Natural killer cell (primary cell): ENCODE data around the gene MAGEA3. TPM values are rescaled to one million over a fixed set of nuclear protein-coding genes. Genes with fewer than 3 reads are reported as not detected.
"Not testable (repeated sequence)": the region's sequence is repeated elsewhere in the genome, so short reads cannot be mapped to it uniquely, and the experiment has no call there.

Source experiments
- ATAC-seq, 3 donors: fragments of 150-1000 bp in 2 of 3; fragments of 200-7000 bp in 1 of 3; cut with Tn5 transposase; 1 replicate in 1 of 3; 2 replicates in 2 of 3; pipeline ENCODE4 v1.10.0; 2021; ENCODE audit warnings: mild to moderate bottlenecking in 2 of 3, moderate library complexity in 2 of 3
- DNase-seq, 2 donors: peaks; one replicate each; pipeline versions ENCODE4 v3.0.0 to v3.0.0-alpha.2; 2013 to 2021; ENCODE audit warnings: mixed read lengths in 1 of 2
- H3K27ac ChIP-seq: one replicate; pipeline ENCODE4 v1.5.1; 2013; ENCODE audit warnings: mild to moderate bottlenecking, low read length
- H3K27me3 ChIP-seq: one replicate; pipeline ENCODE4 v1.6.1; 2013; ENCODE audit warnings: low read length; ENCODE audit not compliant: control insufficient read depth, insufficient read depth
- H3K36me3 ChIP-seq: one replicate; pipeline ENCODE4 v1.6.1; 2013; ENCODE audit warnings: low read length; ENCODE audit not compliant: control insufficient read depth, insufficient read depth
- H3K4me1 ChIP-seq: one replicate; pipeline ENCODE4 v1.6.1; 2013; ENCODE audit warnings: low read length; ENCODE audit not compliant: control insufficient read depth, insufficient read depth
- H3K4me3 ChIP-seq: one replicate; pipeline ENCODE4 v1.5.1; 2013; ENCODE audit warnings: low read length
- H3K9me3 ChIP-seq: one replicate; pipeline ENCODE4 v1.6.1; 2013; ENCODE audit warnings: low read length; ENCODE audit not compliant: control insufficient read depth, insufficient read depth
- H3K27ac Mint-ChIP-seq, 2 donors: one replicate each; pipeline ENCODE4 v1.8.0; 2022; ENCODE audit warnings: mild to moderate bottlenecking in 2 of 2, mixed read lengths in 2 of 2, moderate library complexity in 1 of 2
- H3K27me3 Mint-ChIP-seq, 2 donors: one replicate each; pipeline ENCODE4 v1.8.0; 2022; ENCODE audit warnings: low read depth in 2 of 2, mixed read lengths in 2 of 2
- H3K36me3 Mint-ChIP-seq: one replicate; pipeline ENCODE4 v1.8.0; 2022; ENCODE audit warnings: mixed read lengths
- H3K4me1 Mint-ChIP-seq, 2 donors: one replicate each; pipeline ENCODE4 v1.8.0; 2022; ENCODE audit warnings: mixed read lengths in 2 of 2
- H3K4me3 Mint-ChIP-seq: one replicate; pipeline ENCODE4 v1.8.0; 2022; ENCODE audit warnings: mild to moderate bottlenecking, moderate library complexity, mixed read lengths
- H3K9me3 Mint-ChIP-seq, 2 donors: one replicate each; pipeline ENCODE4 v1.8.0; 2022; ENCODE audit warnings: mixed read lengths in 2 of 2
- CTCF ChIP-seq: fragments of 200-600 bp; IDR thresholded peaks from one replicate; pipeline ENCODE4 v1.8.0; 2022; ENCODE audit warnings: antibody characterized with exemption
- WGBS: methylation state at CpG from one replicate; pipeline ENCODE4 v1.1.7; 2013; ENCODE audit warnings: missing lambda C conversion rate; ENCODE audit not compliant: insufficient coverage; 5-methylcytosine and 5-hydroxymethylcytosine counted together
- intact Hi-C: fragments of 100-400 bp; cut with micrococcal nuclease; formaldehyde crosslinking; loops from one replicate; pipeline ENCODE4 v1.14.2; 2022
- total RNA-seq, 4 donors: library from RNA; stranded (reverse); fragments of 120-200 nt in 1 of 4; gene quantifications; one replicate each; pipeline versions ENCODE4 v1.2.3 to v1.2.4, GENCODE V29; 2013 to 2022

The MAGEA3 gene, protein sequence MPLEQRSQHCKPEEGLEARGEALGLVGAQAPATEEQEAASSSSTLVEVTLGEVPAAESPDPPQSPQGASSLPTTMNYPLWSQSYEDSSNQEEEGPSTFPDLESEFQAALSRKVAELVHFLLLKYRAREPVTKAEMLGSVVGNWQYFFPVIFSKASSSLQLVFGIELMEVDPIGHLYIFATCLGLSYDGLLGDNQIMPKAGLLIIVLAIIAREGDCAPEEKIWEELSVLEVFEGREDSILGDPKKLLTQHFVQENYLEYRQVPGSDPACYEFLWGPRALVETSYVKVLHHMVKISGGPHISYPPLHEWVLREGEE
- not detected for total RNA-seq
- not detected for total RNA-seq (2013)

DNA sequence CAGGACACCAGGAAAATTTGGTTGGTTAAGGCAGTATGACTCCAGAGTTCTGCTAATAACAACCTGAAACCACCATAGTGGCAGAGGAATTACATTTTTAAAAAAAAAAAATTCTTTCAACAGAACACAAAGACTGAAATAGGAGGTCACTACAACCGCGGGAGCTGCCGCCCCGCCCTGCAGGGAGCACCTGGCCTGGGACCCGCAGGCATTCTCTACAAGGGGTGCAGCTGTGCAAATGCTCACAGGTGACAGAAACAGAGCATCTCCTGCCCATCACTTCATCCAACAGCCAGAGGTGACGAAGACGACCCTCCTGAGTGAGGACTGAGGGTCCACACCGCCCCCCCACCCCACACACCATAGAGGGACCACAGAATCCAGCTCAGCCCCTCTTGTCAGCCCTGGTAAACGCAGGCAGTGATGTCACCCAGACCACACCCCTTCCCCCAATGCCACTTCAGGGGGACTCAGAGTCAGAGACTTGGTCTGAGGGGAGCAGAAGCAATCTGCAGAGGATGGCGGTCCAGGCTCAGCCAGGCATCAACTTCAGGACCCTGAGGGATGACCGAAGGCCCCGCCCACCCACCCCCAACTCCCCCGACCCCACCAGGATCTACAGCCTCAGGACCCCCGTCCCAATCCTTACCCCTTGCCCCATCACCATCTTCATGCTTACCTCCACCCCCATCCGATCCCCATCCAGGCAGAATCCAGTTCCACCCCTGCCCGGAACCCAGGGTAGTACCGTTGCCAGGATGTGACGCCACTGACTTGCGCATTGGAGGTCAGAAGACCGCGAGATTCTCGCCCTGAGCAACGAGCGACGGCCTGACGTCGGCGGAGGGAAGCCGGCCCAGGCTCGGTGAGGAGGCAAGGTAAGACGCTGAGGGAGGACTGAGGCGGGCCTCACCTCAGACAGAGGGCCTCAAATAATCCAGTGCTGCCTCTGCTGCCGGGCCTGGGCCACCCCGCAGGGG, at the start of gene MAGEA3:
TSS of gene MAGEA3 (plus strand) at position 843 of the 980 bp plus-strand sequence. CDS start 2,039 bp downstream, outside the sequence.
- no CpG with 5 or more reads among the region's 34 CpGs for whole genome bisulfite sequencing
- not testable (repeated sequence) for H3K27me3 Mint-ChIP-seq

GRCh38 chrX:152652060-152652459, 46.5 kb upstream of the MAGEA3 start:
- Mint-ChIP-seq H3K27me3 (peaks cover 0 to 18% of the 10 kb centered on the region in 2 donors), H3K9me3 (no peaks in the 10 kb centered on the region), H3K4me3 (no peak overlapping the region), H3K27ac (no peak overlapping the region), H3K36me3 (no peaks in the 10 kb centered on the region), H3K4me1 (no peaks in the 10 kb centered on the region)
- H3K4me1 ChIP-seq, result no peaks in the 10 kb centered on the region
- 93% methylated on average over 6 of the region's 6 CpGs for WGBS
- H3K4me3 ChIP-seq, result no peak overlapping the region
- H3K9me3 ChIP-seq, result no peaks in the 10 kb centered on the region
- no peaks in the 10 kb centered on the region for H3K27me3 ChIP-seq
- TF ChIP-seq CTCF, result no peak
- DNase-seq (no peak), ATAC-seq (no peak)
- intact Hi-C loops, result no loop called here
- H3K27ac ChIP-seq, result no peak overlapping the region
- H3K36me3 ChIP-seq, result no peaks in the 10 kb centered on the region

More for the DNA sequence above, at the start of gene MAGEA3:
- H3K27ac Mint-ChIP-seq, H3K4me3 Mint-ChIP-seq, H3K4me3 ChIP-seq, H3K4me1 ChIP-seq, H3K9me3 ChIP-seq, intact Hi-C loops, DNase-seq, H3K27me3 ChIP-seq, H3K4me1 Mint-ChIP-seq, H3K36me3 Mint-ChIP-seq, H3K36me3 ChIP-seq, H3K27ac ChIP-seq, H3K9me3 Mint-ChIP-seq, ATAC-seq: not testable (repeated sequence)

GRCh38 chrX:152652467-152652866, 46.1 kb upstream of the MAGEA3 start:
- H3K27ac Mint-ChIP-seq, result no peak overlapping the region
- DNase-seq (no peak), ATAC-seq (no peak)
- no peaks in the 10 kb centered on the region for H3K4me1 ChIP-seq
- peaks cover 0 to 21% of the 10 kb centered on the region in 2 donors for H3K27me3 Mint-ChIP-seq
- H3K4me3 ChIP-seq, result no peak overlapping the region
- intact Hi-C loops, result no loop called here
- H3K27me3 ChIP-seq, result no peaks in the 10 kb centered on the region
- no peak overlapping the region for H3K27ac ChIP-seq
- H3K9me3 ChIP-seq, result no peaks in the 10 kb centered on the region
- no peaks in the 10 kb centered on the region for H3K9me3 Mint-ChIP-seq
- no peaks in the 10 kb centered on the region for H3K4me1 Mint-ChIP-seq
- no peaks in the 10 kb centered on the region for H3K36me3 ChIP-seq
- no peaks in the 10 kb centered on the region for H3K36me3 Mint-ChIP-seq
- 94% methylated on average over 16 of the region's 16 CpGs for WGBS
- H3K4me3 Mint-ChIP-seq, result no peak overlapping the region
- TF ChIP-seq CTCF, result no peak

DNA sequence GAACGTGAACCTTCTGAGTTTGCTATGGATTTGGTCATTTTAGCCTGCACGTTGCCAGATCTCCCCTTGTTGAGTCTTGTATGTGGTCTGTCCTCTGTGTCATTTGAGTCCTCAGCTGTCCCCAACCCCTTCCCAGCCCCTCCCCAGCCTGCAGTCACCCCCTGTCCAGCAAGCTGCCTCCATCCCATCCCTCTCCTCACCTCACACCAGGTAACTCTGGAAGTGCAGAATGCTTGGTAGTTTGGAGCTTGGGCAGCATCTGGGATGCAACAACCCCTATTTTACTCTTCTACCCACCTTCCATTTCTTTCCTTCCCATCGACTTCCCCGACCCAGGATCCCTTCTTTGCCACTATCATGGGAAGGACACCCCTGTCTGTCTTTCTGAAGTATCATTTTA, 42.5 kb upstream of the MAGEA3 start:
- intact Hi-C loops, result no loop called here

More for the DNA sequence above, 42.5 kb upstream of the MAGEA3 start:
- Histone ChIP-seq H3K9me3 (no peaks in the 10 kb centered on the region), H3K27ac (no peak overlapping the region), H3K27me3 (no peaks in the 10 kb centered on the region), H3K4me1 (no peaks in the 10 kb centered on the region), H3K36me3 (no peaks in the 10 kb centered on the region), H3K4me3 (no peak overlapping the region)
- TF ChIP-seq CTCF, result no peak
- ATAC-seq, result no peak
- Mint-ChIP-seq H3K9me3 (no peaks in the 10 kb centered on the region), H3K4me3 (no peak overlapping the region), H3K27ac (no peak overlapping the region), H3K4me1 (no peaks in the 10 kb centered on the region), H3K36me3 (no peaks in the 10 kb centered on the region), H3K27me3 (peaks cover 0 to 13% of the 10 kb centered on the region in 2 donors)
- WGBS, result 83% methylated on average over 1 of the region's 4 CpGs
- no peak for DNase-seq
